ENCODE data around the gene DMBT1.

- TF ChIP-seq POLR2A (IDR thresholded peaks at IDR 0.05): no peak
- TF ChIP-seq CTCF (IDR thresholded peaks at IDR 0.05): no peak
These were observed 104.8 kb downstream of the DMBT1 start for GRCh38 chr10:122665329-122665860.
